A673 (cell line): ENCODE results near the gene ZIC1.

Experiments used
- CTCF ChIP-seq: fragments of 300-800, 200-600 bp; sonication (generic); conservative IDR thresholded peaks from 2 replicates; pipeline ENCODE4 v1.5.1; 2017; ENCODE audit warnings: low read depth, mild to moderate bottlenecking, antibody characterized with exemption, low read length, moderate library complexity, mixed read lengths
- EZH2 ChIP-seq: fragments of 200-600 bp; sonication (generic); IDR thresholded peaks from 2 replicates; pipeline ENCODE4 v1.6.1; 2017; ENCODE audit warnings: borderline replicate concordance, low read depth, mild to moderate bottlenecking, mixed read lengths, antibody characterized with exemption, low read length; ENCODE audit not compliant: poor library complexity, severe bottlenecking

GRCh38 chr3:147425388-147425850 is 16.3 kb downstream of the ZIC1 start:
- TF ChIP-seq CTCF: no peak
- TF ChIP-seq EZH2: no peak
